Measurements from ENCODE around the gene SLC19A1.

Gene SLC19A1

GRCh38 chr21:45558044-45558721, 15.9 kb upstream of the SLC19A1 start:
- DNase-seq (ENCODE audit: extremely low spot score): no peak
- ChIA-PET POLR2A (no interaction called here), CTCF (no interaction called here)
- TF ChIP-seq CTCF (IDR thresholded peaks at IDR 0.05; ENCODE audit: control extremely low read depth, extremely low read depth, low read depth, missing control alignments): no peak

GRCh38 chr21:45557616-45558043, 15.4 kb upstream of the SLC19A1 start:
- DNase-seq (ENCODE audit: extremely low spot score): no peak
- TF ChIP-seq CTCF (IDR thresholded peaks at IDR 0.05; ENCODE audit: control extremely low read depth, extremely low read depth, low read depth, missing control alignments): no peak
- POLR2A ChIA-PET: no interaction called here
- CTCF ChIA-PET: interaction anchor here (2.3 kb wide), 1 partner anchor 13 kb away, joined by 7 read pairs; no protein-coding TSS in a partner anchor

GRCh38 chr21:45556645-45557615, 14.7 kb upstream of the SLC19A1 start:
- DNase-seq (ENCODE audit: extremely low spot score): no peak
- POLR2A ChIA-PET: no interaction called here
- CTCF ChIA-PET: interaction anchor here (1.0 to 2.3 kb wide), 6 partner anchors 12 to 417 kb away, joined by 3 to 7 read pairs (median 5); no protein-coding TSS in a partner anchor
- TF ChIP-seq CTCF (IDR thresholded peaks at IDR 0.05; ENCODE audit: control extremely low read depth, extremely low read depth, low read depth, missing control alignments): no peak

- ChIA-PET POLR2A (no interaction called here), CTCF (interaction anchor here (1.0 to 2.3 kb wide), 6 partner anchors 12 to 416 kb away, joined by 3 to 7 read pairs (median 5); no protein-coding TSS in a partner anchor)
- no peak for TF ChIP-seq CTCF (IDR thresholded peaks at IDR 0.05; ENCODE audit: control extremely low read depth, extremely low read depth, low read depth, missing control alignments)
- DNase-seq (ENCODE audit: extremely low spot score): no peak
Measured at GRCh38 chr21:45556302-45556644, 14.0 kb upstream of the SLC19A1 start.

GRCh38 chr21:45555557-45556301, 13.5 kb upstream of the SLC19A1 start:
- POLR2A ChIA-PET: no interaction called here
- peak; percentile 91 for DNase-seq (ENCODE audit: extremely low spot score)
- TF ChIP-seq CTCF (IDR thresholded peaks at IDR 0.05; ENCODE audit: control extremely low read depth, extremely low read depth, low read depth, missing control alignments): no peak
- CTCF ChIA-PET: interaction anchor here (1.0 to 2.3 kb wide), 6 partner anchors 11 to 415 kb away, joined by 3 to 7 read pairs (median 5); no protein-coding TSS in a partner anchor

- POLR2A ChIA-PET: no interaction called here
- CTCF ChIA-PET: interaction anchor here (2.3 kb wide), 1 partner anchor 11 kb away, joined by 7 read pairs; no protein-coding TSS in a partner anchor
- DNase-seq (ENCODE audit: extremely low spot score): no peak
- no peak for TF ChIP-seq CTCF (IDR thresholded peaks at IDR 0.05; ENCODE audit: control extremely low read depth, extremely low read depth, low read depth, missing control alignments)
Measured at GRCh38 chr21:45555251-45555556, 13.0 kb upstream of the SLC19A1 start.

All from GM10248 (cell line).